OCI-LY1 (cell line): Measurements from ENCODE around the gene POLRMT.

Source experiments
- EZH2 ChIP-seq: fragments of 200-600 bp; sonication (generic), shearing (Covaris generic); IDR thresholded peaks from 2 replicates; pipeline ENCODE4 v1.8.0; 2017; ENCODE audit warnings: borderline replicate concordance, mixed run types, mild to moderate bottlenecking, antibody characterized with exemption, low read length, moderate library complexity, mixed read lengths
- TF ChIP-seq, protein P1 (sequence below): fragments of 200-600 bp; sonication (generic), shearing (Covaris generic); IDR thresholded peaks from 2 replicates; pipeline ENCODE4 v1.5.1; 2017; ENCODE audit warnings: mild to moderate bottlenecking, antibody characterized with exemption, low read length, moderate library complexity, mixed read lengths

- no peak for TF ChIP-seq EZH2
- TF ChIP-seq, protein P1, sequence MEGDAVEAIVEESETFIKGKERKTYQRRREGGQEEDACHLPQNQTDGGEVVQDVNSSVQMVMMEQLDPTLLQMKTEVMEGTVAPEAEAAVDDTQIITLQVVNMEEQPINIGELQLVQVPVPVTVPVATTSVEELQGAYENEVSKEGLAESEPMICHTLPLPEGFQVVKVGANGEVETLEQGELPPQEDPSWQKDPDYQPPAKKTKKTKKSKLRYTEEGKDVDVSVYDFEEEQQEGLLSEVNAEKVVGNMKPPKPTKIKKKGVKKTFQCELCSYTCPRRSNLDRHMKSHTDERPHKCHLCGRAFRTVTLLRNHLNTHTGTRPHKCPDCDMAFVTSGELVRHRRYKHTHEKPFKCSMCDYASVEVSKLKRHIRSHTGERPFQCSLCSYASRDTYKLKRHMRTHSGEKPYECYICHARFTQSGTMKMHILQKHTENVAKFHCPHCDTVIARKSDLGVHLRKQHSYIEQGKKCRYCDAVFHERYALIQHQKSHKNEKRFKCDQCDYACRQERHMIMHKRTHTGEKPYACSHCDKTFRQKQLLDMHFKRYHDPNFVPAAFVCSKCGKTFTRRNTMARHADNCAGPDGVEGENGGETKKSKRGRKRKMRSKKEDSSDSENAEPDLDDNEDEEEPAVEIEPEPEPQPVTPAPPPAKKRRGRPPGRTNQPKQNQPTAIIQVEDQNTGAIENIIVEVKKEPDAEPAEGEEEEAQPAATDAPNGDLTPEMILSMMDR, result no peak
These were observed 32.0 kb downstream of the POLRMT start for GRCh38 chr19:601310-601709.
